VCaP (cell line): ENCODE measurements around the gene BST1.
A peak's percentile ranks its signal among the peaks of the same experiment; 100 is the strongest.

Experiments used
- H3K27ac ChIP-seq: fragments of 450-650 bp; 2 replicates; pipeline ENCODE4 v1.5.1; 2017
- CTCF ChIP-seq: fragments of 450-650 bp; conservative IDR thresholded peaks from 2 replicates; pipeline ENCODE4 v1.5.1; 2017; ENCODE audit warnings: mild to moderate bottlenecking, moderate library complexity

Gene BST1

GRCh38 chr4:15702941-15703403, at the start of gene BST1:
TSS of gene BST1 (plus strand) at chr4:15703065. CDS start at chr4:15703145, 80 bp downstream.
- no peak within 1 kb of the TSS for H3K27ac ChIP-seq
- no peak for TF ChIP-seq CTCF

- no peak for TF ChIP-seq CTCF
- peak overlapping the region; percentile 95 for H3K27ac ChIP-seq
These were observed 49.4 kb upstream of the BST1 start for GRCh38 chr4:15653420-15653819.

DNA sequence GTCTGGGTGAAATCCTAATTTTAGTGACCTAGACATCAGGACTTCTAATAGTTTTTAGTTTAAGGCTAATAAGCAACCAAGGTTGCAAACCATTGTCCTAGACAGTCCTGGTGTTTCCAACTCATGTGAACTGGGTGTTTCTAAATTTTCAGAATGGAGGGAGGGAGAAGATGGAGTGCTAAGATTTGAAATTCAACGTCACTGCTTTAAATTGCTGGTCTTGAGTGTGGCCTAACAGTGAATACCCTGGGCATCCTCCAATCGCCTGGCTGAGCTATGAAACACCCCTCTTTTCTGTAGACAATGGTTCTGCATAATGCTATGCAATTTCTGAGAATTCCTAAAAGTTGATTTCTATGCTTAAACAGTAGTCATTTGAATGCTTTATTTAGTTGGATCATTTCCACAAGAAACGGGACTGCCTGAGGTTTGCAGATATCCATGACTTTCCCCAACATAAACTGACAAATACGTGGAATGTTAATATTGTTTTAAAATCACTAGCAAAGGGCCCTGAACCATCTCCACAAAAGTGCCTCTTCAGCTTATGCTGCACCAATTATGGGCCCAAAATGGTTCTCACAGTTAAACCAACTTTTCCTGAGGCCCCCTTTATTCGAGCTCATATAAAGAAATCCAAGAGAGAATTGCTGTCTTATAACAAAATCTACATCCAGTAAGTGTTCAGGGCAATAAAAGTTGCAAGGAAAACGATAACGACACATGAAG, 48.8 kb upstream of the BST1 start:
- H3K27ac ChIP-seq: peak overlapping the region; percentile 95
- TF ChIP-seq CTCF: no peak

DNA sequence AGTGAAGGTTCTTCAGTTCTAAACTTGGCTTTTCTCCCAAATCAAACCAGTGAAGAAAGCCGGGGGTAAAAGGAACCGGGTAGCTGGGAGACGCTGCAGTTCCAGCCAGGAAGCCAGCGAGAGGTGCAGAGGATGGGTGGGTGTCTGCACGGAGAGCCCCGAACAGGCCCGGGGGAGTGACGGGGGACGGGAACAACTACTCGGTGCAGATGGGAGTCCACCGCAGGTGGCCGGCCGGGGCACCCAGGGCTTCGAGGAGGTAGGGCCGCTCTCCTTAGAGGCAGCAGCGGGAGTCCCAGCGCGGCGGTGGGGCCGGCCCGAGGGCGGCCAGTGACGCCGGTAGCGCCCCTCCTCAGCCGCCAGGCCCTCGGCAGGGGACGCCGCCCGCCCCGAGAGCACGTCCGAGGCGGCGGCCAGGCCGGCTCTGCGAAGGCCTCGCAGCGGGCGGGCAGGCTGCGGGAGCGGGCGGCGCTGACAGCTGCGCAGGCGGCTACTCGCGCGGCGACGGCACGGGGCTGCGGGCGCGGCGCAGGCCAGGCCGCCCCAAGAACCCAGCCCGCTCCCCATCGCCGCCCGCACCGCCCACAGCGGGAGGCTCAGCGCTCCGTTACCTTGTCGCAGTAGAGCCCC, 48.2 kb upstream of the BST1 start:
- peak overlapping the region; percentile 95 for H3K27ac ChIP-seq

DNA sequence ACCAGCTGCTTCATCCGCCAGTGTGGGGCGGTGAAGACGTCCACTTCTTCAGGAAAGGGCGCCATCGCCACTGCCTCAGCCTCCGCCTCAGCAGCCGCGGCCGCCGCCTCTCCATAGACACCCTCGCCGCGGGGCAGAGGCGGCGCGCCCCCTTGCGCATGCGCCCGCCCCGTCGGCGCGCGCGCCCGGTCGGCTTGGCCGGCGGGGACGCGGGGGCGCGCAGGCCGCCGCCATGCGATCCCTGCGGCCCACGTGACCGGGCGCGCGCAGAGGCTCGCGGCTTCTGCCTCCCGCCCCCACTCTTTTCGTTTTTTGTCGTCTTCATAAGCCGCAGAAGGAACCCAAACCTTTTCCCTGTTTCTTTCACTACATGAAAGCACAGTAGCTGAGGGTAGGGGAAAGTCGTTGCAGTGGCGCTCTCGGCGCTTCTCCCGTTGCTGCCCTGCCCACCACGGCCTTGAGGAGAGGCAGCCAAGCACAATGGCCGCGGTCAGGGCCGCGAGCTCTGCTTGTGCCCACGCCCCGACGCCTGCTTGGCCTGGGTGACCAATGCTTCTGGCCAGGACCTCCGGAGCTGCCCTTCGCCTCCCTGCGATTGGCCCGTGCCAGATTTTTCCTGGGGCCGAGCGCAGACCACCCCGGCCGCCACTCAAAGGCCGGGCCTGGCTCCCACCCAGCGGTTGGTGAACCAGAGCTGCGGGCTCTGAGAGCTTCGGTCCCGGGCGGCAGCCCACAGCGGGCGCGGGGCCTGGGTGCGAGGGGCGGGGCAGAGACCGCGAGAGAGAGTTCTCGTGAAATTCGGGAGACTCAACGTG, 47.4 kb upstream of the BST1 start, which contains the start of gene FBXL5:
FBXL5 (minus strand) TSS at position 135 of the 815 bp plus-strand sequence; CDS start at position 65, 70 bp downstream.
- no peak for TF ChIP-seq CTCF

More for the DNA sequence above, 48.2 kb upstream of the BST1 start:
- TF ChIP-seq CTCF: no peak

GRCh38 chr4:15656038-15656470, 46.8 kb upstream of the BST1 start:
- TF ChIP-seq CTCF: no peak
- peak overlapping the region; percentile 95 for H3K27ac ChIP-seq

More for the DNA sequence above, 47.4 kb upstream of the BST1 start, which contains the start of gene FBXL5:
- peak within 1 kb of the TSS; percentile 95 for H3K27ac ChIP-seq

DNA sequence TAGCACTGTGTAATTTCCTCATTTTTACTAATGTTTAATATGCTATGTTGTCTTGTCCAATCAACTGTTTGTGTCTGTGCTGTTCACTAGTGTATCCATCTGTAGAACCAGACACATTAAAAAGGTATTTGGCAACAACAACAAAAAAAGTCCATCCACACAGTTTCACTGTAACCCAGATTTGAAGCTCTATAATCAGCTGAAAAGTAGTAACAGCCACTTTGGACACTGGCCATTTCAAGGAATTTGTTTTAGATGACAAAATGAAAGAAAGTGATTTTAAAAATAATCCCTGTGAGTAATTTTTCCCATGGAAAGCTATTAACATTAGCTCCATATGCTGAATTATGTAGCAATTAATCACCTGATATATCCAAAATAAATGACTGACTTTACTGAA, 45.5 kb upstream of the BST1 start:
- no peak overlapping the region for H3K27ac ChIP-seq
- no peak for TF ChIP-seq CTCF
